Measurements from ENCODE around the gene SYNPO.

Gene SYNPO

GRCh38 chr5:150662731-150663516, 22.5 kb downstream of the SYNPO start:
- TF ChIP-seq, protein P1, sequence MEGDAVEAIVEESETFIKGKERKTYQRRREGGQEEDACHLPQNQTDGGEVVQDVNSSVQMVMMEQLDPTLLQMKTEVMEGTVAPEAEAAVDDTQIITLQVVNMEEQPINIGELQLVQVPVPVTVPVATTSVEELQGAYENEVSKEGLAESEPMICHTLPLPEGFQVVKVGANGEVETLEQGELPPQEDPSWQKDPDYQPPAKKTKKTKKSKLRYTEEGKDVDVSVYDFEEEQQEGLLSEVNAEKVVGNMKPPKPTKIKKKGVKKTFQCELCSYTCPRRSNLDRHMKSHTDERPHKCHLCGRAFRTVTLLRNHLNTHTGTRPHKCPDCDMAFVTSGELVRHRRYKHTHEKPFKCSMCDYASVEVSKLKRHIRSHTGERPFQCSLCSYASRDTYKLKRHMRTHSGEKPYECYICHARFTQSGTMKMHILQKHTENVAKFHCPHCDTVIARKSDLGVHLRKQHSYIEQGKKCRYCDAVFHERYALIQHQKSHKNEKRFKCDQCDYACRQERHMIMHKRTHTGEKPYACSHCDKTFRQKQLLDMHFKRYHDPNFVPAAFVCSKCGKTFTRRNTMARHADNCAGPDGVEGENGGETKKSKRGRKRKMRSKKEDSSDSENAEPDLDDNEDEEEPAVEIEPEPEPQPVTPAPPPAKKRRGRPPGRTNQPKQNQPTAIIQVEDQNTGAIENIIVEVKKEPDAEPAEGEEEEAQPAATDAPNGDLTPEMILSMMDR (IDR thresholded peaks at IDR 0.05; ENCODE audit: control insufficient read depth, extremely low read depth, insufficient read depth) = no peak
- no peak for DNase-seq (ENCODE audit: low read depth)

GRCh38 chr5:150663936-150664335, 23.5 kb downstream of the SYNPO start:
- H3K4me3 ChIP-seq (ENCODE audit: low read depth, low read length) = no peak overlapping the region
- TF ChIP-seq, protein P1 (IDR thresholded peaks at IDR 0.05; ENCODE audit: control insufficient read depth, extremely low read depth, insufficient read depth) = no peak
- no peak for DNase-seq (ENCODE audit: low read depth)

More at GRCh38 chr5:150662731-150663516, 22.5 kb downstream of the SYNPO start:
- H3K4me3 ChIP-seq (ENCODE audit: low read depth, low read length) = no peak overlapping the region

GRCh38 chr5:150665044-150665443, 24.6 kb downstream of the SYNPO start:
- DNase-seq (ENCODE audit: low read depth) = no peak
- H3K4me3 ChIP-seq (ENCODE audit: low read depth, low read length) = no peak overlapping the region
- TF ChIP-seq, protein P1 (IDR thresholded peaks at IDR 0.05; ENCODE audit: control insufficient read depth, extremely low read depth, insufficient read depth) = no peak

- no peak overlapping the region for H3K4me3 ChIP-seq (ENCODE audit: low read depth, low read length)
Observed at GRCh38 chr5:150670275-150670947, 30.0 kb downstream of the SYNPO start.

GRCh38 chr5:150670948-150671310, 30.5 kb downstream of the SYNPO start:
- TF ChIP-seq, protein P1 (IDR thresholded peaks at IDR 0.05; ENCODE audit: control insufficient read depth, extremely low read depth, insufficient read depth) = no peak
- no peak for DNase-seq (ENCODE audit: low read depth)
- H3K4me3 ChIP-seq (ENCODE audit: low read depth, low read length) = no peak overlapping the region

More at GRCh38 chr5:150670275-150670947, 30.0 kb downstream of the SYNPO start:
- DNase-seq (ENCODE audit: low read depth) = no peak
- TF ChIP-seq, protein P1 (IDR thresholded peaks at IDR 0.05; ENCODE audit: control insufficient read depth, extremely low read depth, insufficient read depth) = no peak

- no peak overlapping the region for H3K4me3 ChIP-seq (ENCODE audit: low read depth, low read length)
- TF ChIP-seq, protein P1 (IDR thresholded peaks at IDR 0.05; ENCODE audit: control insufficient read depth, extremely low read depth, insufficient read depth) = no peak
- no peak for DNase-seq (ENCODE audit: low read depth)
Observed at GRCh38 chr5:150671509-150672236, 31.2 kb downstream of the SYNPO start.

All from LNCaP clone FGC (cell line).